NCI-H2196 treated with DMSO at 0.1 percent for 48 hours (cell line): ENCODE results near the gene CPSF4L.

Experiments used
- DNase-seq: peaks from one replicate; lab custom pipeline; 2025; ENCODE audit not compliant: unreplicated experiment; lab: John Stamatoyannopoulos, UW

CPSF4L gene

DNA sequence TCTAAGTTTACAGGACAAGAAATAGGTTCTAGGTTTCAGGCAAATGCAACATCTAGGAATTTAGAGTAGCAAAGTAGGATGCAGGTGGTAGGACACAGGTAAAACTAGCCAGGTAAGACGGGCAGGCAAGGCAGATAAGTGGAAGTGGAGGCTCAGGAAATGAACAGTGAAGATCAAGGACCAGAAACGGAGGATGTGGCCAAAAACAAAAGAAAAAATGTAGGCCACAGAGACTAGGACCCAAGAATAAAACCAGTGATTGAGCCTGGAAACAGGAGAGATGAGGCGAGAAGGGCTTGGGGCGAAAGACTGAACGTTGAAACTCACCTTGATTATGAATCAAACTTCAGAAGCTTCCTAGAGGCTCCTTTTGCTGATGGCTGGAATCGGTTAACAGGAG lies 24.0 kb downstream of the CPSF4L start:
- DNase-seq = no peak

DNA sequence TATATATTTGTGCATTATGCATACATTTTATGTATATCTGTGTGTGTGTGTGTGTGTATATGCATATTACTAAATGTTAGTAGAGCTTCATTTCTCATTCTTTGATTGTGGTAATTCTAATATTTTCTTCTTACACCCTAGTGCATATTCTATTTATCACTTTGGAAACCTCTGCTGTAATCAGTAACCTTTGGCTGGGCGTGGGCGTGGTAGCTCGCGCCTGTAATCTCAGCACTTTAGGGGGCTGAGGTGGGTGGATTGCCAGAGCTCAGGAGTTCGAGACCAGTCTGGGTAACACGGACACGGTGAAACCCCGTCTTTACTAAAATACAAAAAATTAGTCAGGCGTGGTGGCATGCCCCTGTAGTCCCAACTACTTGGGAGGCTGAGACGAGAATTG lies 26.9 kb downstream of the CPSF4L start:
- no peak for DNase-seq

DNA sequence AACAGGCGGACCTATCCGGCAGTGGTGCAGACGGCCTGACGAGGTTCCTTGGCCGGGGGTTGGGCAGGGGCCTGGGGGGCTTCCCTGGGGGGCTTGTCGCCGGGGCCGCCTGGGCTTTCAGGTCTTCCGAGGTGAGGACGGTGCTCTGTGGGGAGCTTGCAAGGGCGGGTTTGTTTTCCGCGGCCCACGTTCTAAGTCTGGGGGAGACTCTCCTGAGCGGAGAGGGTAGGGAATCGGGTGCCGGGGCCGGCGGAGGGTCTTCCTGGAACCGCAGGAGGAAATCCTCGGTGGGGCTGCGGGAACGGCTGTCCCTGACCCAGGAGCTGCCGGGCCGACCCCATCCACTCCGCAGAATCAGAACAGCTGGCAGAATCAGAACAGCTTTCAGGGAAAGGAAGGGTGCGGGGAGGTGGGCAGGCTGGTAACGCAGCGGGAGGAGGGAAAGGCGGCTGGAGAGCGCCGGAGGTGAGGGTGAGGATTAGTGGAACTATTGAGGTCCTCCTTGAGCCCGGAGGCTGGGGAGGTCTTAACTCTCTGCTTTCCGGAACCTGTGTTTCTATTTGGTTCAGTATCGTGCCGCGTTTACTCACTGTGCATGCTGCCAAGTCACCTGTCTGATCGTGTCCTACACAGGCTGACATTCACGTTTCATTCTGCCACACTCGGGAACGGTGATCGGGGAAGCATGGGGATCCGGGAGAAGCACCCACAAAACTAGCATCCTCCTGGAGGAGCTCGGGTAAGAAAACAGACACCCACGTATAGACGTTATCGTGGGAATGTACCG lies 28.9 kb downstream of the CPSF4L start:
- no peak for DNase-seq

DNA sequence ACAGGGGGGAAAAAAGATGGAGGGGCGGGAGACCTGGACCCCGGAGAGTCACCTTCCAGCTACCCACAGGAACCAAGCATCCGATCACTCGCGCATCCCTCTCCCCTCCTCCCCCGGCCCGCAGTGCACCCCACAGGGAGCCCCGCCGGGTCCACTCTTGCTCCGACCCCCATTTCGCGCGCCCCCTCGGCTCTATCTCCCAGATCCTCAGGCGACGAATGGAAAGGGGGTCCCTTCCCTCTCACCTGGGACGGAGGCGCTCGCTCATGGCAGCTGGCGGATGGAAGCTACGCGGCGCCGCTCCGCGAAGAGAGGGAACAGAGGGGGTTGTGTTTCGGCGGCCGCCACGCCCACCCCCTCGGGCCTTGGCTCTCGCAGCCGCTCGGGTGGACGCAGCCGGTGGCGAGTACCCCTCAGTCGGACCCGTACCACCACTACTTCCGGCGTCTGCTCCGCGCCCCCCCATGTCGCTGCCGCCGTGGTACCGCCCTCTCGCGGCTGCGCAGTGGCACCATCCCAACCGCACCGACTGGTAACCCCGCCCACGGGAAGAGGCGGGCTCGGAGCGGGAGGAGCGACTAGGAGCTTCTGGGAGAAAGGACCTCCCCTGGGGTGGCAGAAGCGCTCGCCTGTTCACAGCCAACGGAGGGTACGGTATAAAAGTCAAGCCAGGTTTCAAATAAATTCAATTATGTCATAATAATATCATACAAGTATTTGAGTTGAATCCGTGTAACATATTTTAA lies 29.7 kb downstream of the CPSF4L start:
- DNase-seq = peak; percentile 86

DNA sequence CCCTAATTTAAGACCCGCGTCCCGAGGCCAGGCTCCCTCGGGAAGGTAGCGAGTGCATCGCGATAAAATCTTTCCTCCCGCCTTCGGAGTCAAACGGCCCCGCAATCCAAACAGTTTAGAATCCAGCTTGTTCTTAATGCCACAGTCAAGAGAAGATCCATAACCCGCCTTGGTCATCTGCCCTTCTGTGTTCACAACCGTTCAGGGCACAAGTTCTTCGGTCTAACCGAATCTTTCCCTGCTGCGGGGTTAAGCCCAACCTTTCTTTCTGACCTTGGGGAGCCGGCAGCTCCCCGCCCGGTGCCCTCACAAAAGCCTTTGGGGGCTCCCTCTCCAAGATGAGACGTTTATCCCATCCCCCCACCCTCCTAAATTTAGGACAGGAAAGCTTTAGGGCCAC lies 30.3 kb downstream of the CPSF4L start:
- no peak for DNase-seq

DNA sequence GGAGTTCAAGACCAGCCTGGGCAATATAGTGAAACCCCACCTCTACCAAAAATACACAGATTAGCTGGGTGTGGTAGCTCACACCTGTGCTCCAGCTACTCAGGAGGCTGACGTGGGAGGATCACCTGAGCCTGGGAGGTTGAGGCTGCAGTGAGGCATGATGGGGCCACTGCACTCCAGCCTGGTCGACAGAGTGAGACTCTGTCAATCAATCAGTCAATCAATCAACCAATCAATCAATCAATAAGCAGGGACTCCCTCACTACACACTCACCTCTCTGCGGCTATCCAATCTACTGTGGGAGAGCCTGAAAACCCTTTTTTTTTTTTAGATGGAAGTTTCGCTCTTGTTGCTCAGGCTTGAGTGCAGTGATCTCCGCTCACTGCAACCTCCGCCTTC lies 31.6 kb downstream of the CPSF4L start:
- no peak for DNase-seq

DNA sequence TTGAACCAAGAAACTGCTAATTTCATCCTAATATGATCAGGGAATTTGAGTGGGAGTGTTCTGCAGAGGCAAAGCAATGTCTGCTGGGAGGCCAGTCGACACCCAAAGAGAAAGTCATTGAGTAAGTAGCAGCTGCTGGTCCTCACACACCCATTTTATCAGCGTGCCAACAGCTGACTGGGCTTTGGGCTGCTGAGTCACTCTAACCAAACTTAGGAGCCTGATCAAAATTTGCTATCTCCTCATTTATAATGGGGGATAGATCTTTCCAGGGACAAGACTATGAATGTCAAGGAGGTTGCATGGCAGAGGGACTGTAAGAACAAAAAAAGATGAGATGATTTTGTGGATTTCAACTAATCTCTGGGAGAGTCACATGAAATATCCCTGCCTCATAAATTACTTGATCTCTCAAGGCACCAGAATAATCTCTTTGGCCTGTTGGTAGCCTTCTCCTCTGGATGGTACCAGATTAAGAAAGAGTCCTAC lies 32.9 kb downstream of the CPSF4L start:
- DNase-seq = peak; percentile 73

DNA sequence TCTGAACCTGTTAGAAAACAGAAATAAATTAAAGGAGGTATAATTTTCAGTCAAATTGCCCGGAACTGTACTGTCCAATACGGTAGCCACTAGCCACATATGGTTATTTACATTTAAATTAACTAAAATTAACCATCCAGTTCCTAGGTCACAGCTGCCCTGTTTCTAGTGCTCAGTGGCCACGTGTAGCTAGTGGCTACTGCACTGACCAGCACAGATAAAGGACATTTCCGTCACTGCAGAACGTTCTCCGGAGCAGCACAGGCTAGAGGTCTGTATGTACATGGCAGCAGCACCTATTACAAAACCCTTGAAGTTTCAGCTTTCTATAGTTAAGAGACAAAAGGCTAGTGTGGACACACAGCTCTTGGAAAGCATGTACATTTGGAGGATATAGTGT lies 33.7 kb downstream of the CPSF4L start:
- no peak for DNase-seq

DNA sequence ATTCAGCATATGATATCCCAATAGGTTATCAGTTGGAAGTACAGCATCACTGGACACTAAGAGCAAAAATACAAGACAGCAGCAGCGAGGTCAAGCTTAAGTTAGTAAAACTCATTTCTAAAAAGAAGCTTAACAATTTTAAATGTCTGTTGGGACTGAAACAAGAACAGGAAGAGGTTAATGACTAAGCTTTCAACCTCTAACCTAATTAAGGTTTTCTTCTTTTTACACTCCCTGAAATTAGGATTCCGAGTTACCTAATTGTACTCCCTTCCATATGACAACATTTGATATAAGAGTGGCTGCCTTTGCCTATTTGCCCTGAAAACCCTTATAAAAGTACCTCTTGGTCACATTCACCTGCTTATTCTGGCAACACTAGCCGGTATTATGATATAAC lies 34.3 kb downstream of the CPSF4L start:
- DNase-seq = no peak

DNA sequence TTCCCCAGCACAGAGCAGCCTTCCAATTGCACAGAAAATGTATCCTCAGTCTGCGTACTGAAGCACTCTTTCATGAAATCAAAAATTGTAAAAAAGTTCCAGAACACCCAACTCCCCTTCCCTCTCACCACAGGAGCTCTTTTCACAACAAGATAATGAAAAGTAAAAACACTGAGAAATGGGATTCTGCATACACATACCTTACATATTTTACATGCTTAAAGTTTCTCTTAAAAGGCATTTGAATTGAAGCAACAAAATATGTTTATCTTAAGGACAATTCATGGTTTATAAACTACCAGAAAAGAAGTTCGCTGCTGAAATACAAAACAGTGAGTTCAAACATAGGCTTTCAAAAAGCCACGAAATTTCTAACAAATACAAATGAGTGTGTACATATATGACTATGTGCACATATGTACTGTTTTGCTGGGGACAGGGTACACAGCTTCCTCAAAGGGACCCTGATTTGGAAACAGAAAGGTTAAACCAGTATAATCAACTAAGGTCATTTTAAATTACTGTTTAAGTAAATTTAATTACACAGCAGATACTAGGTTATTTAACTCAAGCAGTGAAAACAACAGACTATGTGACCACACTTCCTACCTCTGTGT lies 35.0 kb downstream of the CPSF4L start:
- DNase-seq = no peak

DNA sequence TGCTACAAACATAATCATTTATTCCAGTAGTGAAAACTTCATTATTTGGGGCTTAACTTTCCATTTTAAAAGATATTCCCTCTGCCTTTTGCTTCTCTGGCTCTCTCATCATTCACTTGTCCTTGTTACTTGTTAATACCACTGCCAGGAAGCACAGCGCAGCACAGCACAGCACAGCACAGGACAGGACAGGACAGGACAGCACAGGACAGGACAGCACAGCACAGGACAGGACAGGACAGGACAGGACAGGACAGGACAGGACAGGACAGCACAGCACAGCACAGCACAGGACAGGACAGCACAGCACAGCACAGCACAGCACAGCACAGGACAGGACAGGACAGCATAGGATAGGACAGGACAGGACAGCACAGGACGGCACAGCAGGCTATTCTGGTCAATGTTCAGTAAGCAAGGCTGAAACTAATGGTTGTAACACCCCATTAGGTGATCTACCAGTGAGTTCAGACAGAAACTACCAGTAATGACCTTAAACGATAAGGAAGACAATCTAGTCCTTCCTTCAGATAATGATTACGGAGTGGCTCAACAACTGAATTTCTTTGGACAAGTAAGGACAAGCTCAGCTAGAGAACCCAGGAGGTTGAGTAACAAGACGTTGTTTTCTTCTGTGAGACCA lies 36.9 kb downstream of the CPSF4L start:
- DNase-seq = no peak

DNA sequence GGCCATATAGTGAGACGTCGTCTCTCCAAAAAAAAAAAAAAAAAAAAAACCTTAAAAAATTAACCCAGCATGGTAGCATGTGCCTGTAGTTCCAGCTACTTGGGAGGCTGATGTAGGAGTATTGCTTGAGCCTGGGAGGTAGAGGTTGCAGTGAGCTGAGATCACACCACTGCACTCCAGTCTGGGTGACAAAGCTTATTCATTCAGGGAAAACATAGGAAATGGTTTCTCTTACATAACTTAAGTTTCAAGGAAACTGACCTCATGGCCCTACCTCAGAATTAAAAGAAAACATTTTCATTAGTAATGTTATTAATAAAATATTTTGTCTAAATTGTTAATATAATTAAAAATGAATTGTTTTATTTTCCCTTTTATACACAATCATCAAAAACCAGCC lies 37.4 kb downstream of the CPSF4L start:
- DNase-seq = no peak

DNA sequence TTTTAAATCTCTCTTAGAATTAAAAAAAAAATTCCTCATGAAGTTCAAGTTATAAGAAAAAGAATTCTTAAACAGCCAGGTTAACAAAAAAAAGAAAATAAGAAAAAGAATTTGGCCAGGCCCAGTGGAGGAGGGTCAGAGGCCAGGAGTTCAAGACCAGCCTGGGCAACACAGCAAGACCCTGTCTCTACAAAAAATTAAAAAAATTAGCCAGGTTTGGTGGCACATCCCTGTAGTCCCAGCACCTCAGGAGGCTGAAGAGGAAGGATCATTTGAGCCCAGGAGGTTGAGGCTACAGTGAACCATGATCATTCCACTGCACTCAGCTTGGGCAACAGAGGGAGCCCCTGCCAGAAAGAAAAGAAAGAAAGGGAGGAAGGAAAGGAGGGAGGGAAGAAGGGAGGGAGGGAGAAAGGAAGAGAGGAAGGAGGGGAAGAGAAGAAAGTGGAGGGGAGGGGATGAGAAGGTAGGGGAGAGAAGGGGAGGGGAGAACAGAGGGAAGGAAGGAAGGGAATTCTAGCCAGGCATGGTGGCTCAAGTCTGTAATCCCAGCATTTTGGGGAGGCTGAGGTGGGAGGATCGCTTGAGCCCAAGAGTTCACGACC lies 38.0 kb downstream of the CPSF4L start:
- no peak for DNase-seq

DNA sequence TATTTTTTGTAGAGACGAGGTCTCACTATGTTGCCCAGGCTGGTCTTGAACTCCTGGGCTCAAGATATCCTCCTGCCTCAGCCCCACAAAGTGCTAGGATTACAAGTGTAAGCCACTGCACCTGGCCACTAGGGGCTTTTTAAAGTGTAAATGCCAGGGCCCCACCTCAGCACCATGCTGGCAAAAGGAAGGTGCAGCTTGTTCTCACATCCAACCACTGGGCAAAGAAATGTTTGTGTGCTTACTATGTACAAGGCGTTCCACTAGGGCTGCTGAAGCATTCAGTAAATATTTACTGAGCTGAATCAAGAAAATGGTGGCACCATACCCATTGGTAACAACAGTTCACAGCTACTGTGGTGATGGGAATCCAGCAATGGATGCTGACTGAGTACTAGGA lies 46.2 kb downstream of the CPSF4L start:
- DNase-seq = no peak

DNA sequence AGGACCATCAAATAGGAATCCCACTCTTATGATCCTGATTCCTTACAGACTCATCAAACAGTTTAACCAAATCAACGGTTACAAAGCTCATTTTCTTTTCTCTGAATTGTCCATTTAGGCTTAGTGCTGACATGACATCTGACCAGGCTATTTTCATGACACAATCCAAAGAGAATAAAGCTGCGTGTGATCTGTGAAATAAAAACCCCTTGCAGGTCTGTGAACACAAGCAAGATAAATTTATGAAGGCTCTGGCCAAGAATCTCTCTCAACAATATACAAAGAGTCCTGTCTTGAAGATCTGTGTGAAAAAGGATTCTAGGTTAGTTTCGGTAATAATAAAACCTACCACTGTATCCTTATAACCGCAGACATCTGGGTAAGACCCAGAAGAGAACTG lies 46.8 kb downstream of the CPSF4L start:
- DNase-seq = no peak

DNA sequence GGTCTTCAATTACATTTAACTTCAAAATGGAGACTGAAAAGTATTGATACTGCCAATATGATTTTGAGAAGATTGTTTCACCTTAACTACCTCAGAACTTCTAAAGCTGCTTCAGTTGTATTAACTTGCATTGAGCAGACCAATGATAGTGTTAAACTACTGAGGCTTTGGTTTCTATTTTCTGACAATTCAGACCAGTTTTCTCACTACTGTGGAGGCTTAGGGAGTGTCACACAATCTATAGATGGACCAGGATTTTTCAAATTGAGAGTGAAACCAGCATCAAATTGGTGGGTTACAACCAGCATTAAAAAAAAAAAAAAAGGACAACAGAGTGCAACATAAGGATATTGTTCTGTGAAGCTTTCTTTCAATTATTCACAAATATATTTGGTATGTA lies 47.7 kb downstream of the CPSF4L start:
- no peak for DNase-seq

DNA sequence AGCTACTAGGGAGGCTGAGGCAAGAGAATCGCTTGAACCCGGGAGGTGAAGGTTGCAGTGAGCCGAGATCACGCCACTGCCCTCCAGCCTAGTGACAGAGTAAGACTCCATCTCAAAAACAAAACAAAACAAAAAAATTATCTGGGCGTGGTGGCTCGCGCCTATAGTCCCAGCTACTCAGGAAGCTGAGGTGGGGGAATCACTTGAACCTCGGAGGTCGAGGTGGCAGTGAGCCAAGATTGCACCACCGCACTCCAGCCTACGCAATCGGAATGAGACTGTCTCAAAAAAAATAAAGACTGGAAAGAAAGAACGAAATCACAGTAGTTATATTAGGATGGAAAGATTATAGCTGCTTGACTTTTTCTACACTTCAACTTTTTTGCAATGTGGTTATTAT lies 49.9 kb downstream of the CPSF4L start:
- no peak for DNase-seq

DNA sequence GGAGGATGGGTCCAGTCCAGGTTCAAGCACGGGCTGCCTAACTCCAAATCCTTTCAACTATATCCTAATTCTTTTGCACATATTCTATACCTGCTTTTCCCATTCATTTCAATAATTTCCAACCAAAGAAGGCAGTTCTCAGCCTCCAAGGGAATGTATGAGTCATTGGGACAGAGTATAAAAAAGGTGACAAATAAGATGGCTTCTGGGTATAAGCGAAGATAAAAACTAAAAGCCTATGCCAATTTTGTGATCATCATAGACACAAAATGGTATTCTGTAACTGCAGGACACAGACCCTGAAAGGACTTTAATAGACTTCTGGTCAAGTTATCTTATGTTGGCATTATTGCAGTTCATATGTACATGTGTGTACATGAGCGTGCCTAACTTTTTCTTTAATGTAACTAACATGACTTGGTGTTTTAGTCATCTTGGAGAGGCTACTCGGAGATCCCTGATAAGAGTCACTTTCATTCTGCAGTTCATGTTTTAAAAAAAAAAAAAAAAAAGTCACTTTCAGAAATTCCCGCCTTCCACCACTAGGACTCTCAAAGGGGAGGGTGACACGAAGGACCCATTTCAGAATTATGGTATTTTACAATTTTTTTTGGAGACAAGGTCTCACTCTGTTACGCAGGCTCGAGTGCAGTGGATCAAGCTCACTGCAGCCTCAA lies 51.5 kb downstream of the CPSF4L start:
- no peak for DNase-seq

DNA sequence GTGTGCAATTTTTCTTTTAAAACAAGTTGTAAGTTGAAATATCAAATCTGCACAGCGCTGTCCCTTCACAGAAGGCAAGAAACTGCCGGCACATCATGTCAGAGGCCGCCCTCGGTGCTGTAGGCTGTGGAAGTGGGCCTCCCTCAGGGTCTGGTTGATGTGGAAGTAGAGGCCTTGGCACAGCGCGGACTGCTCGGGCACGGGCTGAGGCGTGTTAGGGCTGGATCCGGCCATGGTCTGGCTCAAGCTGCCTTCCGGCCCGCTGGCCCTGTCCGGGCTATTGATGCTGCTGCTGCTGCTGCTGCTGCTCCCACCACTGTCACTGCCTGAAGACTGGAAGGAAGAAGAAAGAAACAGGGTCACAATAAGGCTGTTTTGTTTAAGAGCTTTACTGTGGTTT lies 52.2 kb downstream of the CPSF4L start:
- no peak for DNase-seq

DNA sequence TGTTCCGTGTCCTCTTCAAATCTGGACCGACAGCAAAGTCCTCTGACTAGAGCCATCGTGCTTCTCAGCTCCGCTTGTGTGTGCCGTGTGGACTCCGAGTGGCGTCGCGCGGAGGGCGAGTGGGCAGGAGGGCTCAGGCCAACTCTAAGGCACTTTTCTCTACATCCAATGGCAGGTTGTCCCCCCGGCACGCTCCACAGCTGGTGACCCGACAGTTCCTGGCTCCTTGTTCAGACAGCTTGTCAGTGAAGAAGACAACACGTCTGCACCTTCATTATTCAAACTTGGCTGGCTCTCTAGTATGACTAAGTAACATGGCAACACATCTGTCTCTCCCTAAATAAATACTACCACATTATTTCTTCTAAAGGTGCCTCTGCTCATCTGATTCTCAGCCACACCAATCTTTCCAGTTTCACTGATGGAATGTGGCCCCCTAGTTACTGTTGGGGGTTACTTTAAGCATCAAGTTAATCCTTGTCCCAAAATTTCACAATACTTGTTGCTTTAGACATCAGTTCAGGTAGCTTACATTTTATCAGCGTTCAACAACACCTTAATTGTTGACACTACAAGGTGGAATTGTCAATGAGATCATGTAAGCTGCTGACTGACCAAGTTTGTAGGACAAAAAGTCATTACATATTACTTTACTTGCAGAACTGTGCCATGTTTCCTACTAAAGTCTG lies 53.4 kb downstream of the CPSF4L start:
- DNase-seq = no peak
